ENCODE data around the gene KIF1A. TPM values are rescaled to one million over a fixed set of nuclear protein-coding genes. Genes with fewer than 3 reads are reported as not detected.

KIF1A gene
- total and polyA plus RNA-seq, 5 donors from 2014 or later: not detected

GRCh38 chr2:240732911-240733622 is 87.0 kb downstream of the KIF1A start:
- Histone ChIP-seq H3K27ac (ENCODE audit: insufficient read depth, low read length, poor library complexity, severe bottlenecking) (no peak overlapping the region), H3K4me3 (ENCODE audit: low read depth, low read length) (no peak overlapping the region), H3K4me1 (ENCODE audit: control insufficient read depth, insufficient read depth, low read length, poor library complexity, severe bottlenecking) (no peaks in the 10 kb centered on the region), H3K36me3 (ENCODE audit: control insufficient read depth, insufficient read depth, low read length) (no peaks in the 10 kb centered on the region), H3K27me3 (ENCODE audit: control insufficient read depth, insufficient read depth, low read length) (no peaks in the 10 kb centered on the region), H3K9me3 (ENCODE audit: control insufficient read depth in 2 of 2, low read length in 2 of 2) (no peaks in the 10 kb centered on the region)
- Mint-ChIP-seq H3K9me3 (no peaks in the 10 kb centered on the region), H3K27me3 (no peaks in the 10 kb centered on the region), H3K27ac (no peak overlapping the region), H3K36me3 (no peaks in the 10 kb centered on the region), H3K4me3 (no peak overlapping the region), H3K4me1 (peaks cover 0 to 2% (median 0%) of the 10 kb centered on the region in 4 donors)
- DNase-seq (no peak), ATAC-seq (ENCODE audit: low read depth in 2 of 2) (no peak)

GRCh38 chr2:240732184-240732583 is 87.8 kb downstream of the KIF1A start:
- H3K36me3 Mint-ChIP-seq: no peaks in the 10 kb centered on the region
- no peak overlapping the region for H3K27ac Mint-ChIP-seq
- H3K9me3 ChIP-seq (ENCODE audit: control insufficient read depth in 2 of 2, low read length in 2 of 2): no peaks in the 10 kb centered on the region
- DNase-seq: no peak
- H3K36me3 ChIP-seq (ENCODE audit: control insufficient read depth, insufficient read depth, low read length): no peaks in the 10 kb centered on the region
- no peaks in the 10 kb centered on the region for H3K9me3 Mint-ChIP-seq
- H3K27ac ChIP-seq (ENCODE audit: insufficient read depth, low read length, poor library complexity, severe bottlenecking): no peak overlapping the region
- H3K27me3 Mint-ChIP-seq: no peaks in the 10 kb centered on the region
- H3K4me1 Mint-ChIP-seq: peaks cover 0 to 2% (median 0%) of the 10 kb centered on the region in 4 donors
- no peak overlapping the region for H3K4me3 ChIP-seq (ENCODE audit: low read depth, low read length)
- H3K4me1 ChIP-seq (ENCODE audit: control insufficient read depth, insufficient read depth, low read length, poor library complexity, severe bottlenecking): no peaks in the 10 kb centered on the region
- H3K4me3 Mint-ChIP-seq: no peak overlapping the region
- ATAC-seq (ENCODE audit: low read depth in 2 of 2): no peak
- no peaks in the 10 kb centered on the region for H3K27me3 ChIP-seq (ENCODE audit: control insufficient read depth, insufficient read depth, low read length)

- Mint-ChIP-seq H3K4me3 (no peak overlapping the region), H3K4me1 (peaks cover 0 to 2% (median 0%) of the 10 kb centered on the region in 4 donors), H3K27me3 (no peaks in the 10 kb centered on the region), H3K36me3 (no peaks in the 10 kb centered on the region), H3K27ac (no peak overlapping the region), H3K9me3 (no peaks in the 10 kb centered on the region)
- ATAC-seq (ENCODE audit: low read depth in 2 of 2) (no peak), DNase-seq (no peak)
- H3K9me3 ChIP-seq (ENCODE audit: control insufficient read depth in 2 of 2, low read length in 2 of 2): no peaks in the 10 kb centered on the region
- no peaks in the 10 kb centered on the region for H3K36me3 ChIP-seq (ENCODE audit: control insufficient read depth, insufficient read depth, low read length)
- no peak overlapping the region for H3K4me3 ChIP-seq (ENCODE audit: low read depth, low read length)
- H3K27ac ChIP-seq (ENCODE audit: insufficient read depth, low read length, poor library complexity, severe bottlenecking): no peak overlapping the region
- H3K4me1 ChIP-seq (ENCODE audit: control insufficient read depth, insufficient read depth, low read length, poor library complexity, severe bottlenecking): no peaks in the 10 kb centered on the region
- no peaks in the 10 kb centered on the region for H3K27me3 ChIP-seq (ENCODE audit: control insufficient read depth, insufficient read depth, low read length)
Observed at GRCh38 chr2:240731178-240731545, 88.9 kb downstream of the KIF1A start.

- H3K36me3 Mint-ChIP-seq: no peaks in the 10 kb centered on the region
- no peak overlapping the region for H3K27ac Mint-ChIP-seq
- Histone ChIP-seq H3K27me3 (ENCODE audit: control insufficient read depth, insufficient read depth, low read length) (no peaks in the 10 kb centered on the region), H3K9me3 (ENCODE audit: control insufficient read depth in 2 of 2, low read length in 2 of 2) (no peaks in the 10 kb centered on the region), H3K27ac (ENCODE audit: insufficient read depth, low read length, poor library complexity, severe bottlenecking) (no peak overlapping the region), H3K36me3 (ENCODE audit: control insufficient read depth, insufficient read depth, low read length) (no peaks in the 10 kb centered on the region), H3K4me3 (ENCODE audit: low read depth, low read length) (no peak overlapping the region), H3K4me1 (ENCODE audit: control insufficient read depth, insufficient read depth, low read length, poor library complexity, severe bottlenecking) (no peaks in the 10 kb centered on the region)
- no peaks in the 10 kb centered on the region for H3K27me3 Mint-ChIP-seq
- no peak overlapping the region for H3K4me3 Mint-ChIP-seq
- ATAC-seq (ENCODE audit: low read depth in 2 of 2) (no peak), DNase-seq (no peak)
- H3K4me1 Mint-ChIP-seq: peaks cover 0 to 2% (median 0%) of the 10 kb centered on the region in 4 donors
- H3K9me3 Mint-ChIP-seq: no peaks in the 10 kb centered on the region
Observed at GRCh38 chr2:240730501-240731177, 89.4 kb downstream of the KIF1A start.

- H3K4me1 ChIP-seq (ENCODE audit: control insufficient read depth, insufficient read depth, low read length, poor library complexity, severe bottlenecking): no peaks in the 10 kb centered on the region
Observed at GRCh38 chr2:240728827-240729226, 91.2 kb downstream of the KIF1A start.

GRCh38 chr2:240728361-240728760 is 91.7 kb downstream of the KIF1A start:
- ATAC-seq (ENCODE audit: low read depth in 2 of 2) (no peak), DNase-seq (no peak)
- H3K27ac ChIP-seq (ENCODE audit: insufficient read depth, low read length, poor library complexity, severe bottlenecking): no peak overlapping the region
- H3K27me3 ChIP-seq (ENCODE audit: control insufficient read depth, insufficient read depth, low read length): no peaks in the 10 kb centered on the region
- no peaks in the 10 kb centered on the region for H3K4me1 Mint-ChIP-seq
- no peaks in the 10 kb centered on the region for H3K9me3 Mint-ChIP-seq
- no peaks in the 10 kb centered on the region for H3K36me3 ChIP-seq (ENCODE audit: control insufficient read depth, insufficient read depth, low read length)
- H3K27ac Mint-ChIP-seq: no peak overlapping the region
- H3K4me3 Mint-ChIP-seq: no peak overlapping the region
- H3K4me3 ChIP-seq (ENCODE audit: low read depth, low read length): no peak overlapping the region
- no peaks in the 10 kb centered on the region for H3K36me3 Mint-ChIP-seq
- no peaks in the 10 kb centered on the region for H3K4me1 ChIP-seq (ENCODE audit: control insufficient read depth, insufficient read depth, low read length, poor library complexity, severe bottlenecking)
- H3K9me3 ChIP-seq (ENCODE audit: control insufficient read depth in 2 of 2, low read length in 2 of 2): no peaks in the 10 kb centered on the region
- H3K27me3 Mint-ChIP-seq: no peaks in the 10 kb centered on the region

More at GRCh38 chr2:240728827-240729226, 91.2 kb downstream of the KIF1A start:
- H3K9me3 Mint-ChIP-seq: no peaks in the 10 kb centered on the region
- H3K27ac ChIP-seq (ENCODE audit: insufficient read depth, low read length, poor library complexity, severe bottlenecking): no peak overlapping the region
- no peaks in the 10 kb centered on the region for H3K27me3 ChIP-seq (ENCODE audit: control insufficient read depth, insufficient read depth, low read length)
- H3K4me3 Mint-ChIP-seq: no peak overlapping the region
- no peaks in the 10 kb centered on the region for H3K36me3 Mint-ChIP-seq
- H3K4me1 Mint-ChIP-seq: peaks cover 0 to 2% (median 0%) of the 10 kb centered on the region in 4 donors
- no peaks in the 10 kb centered on the region for H3K36me3 ChIP-seq (ENCODE audit: control insufficient read depth, insufficient read depth, low read length)
- H3K27ac Mint-ChIP-seq: peak overlapping the region in 1 of 3 donors; percentile 20
- H3K27me3 Mint-ChIP-seq: no peaks in the 10 kb centered on the region
- DNase-seq (no peak), ATAC-seq (ENCODE audit: low read depth in 2 of 2) (no peak)
- no peak overlapping the region for H3K4me3 ChIP-seq (ENCODE audit: low read depth, low read length)
- no peaks in the 10 kb centered on the region for H3K9me3 ChIP-seq (ENCODE audit: control insufficient read depth in 2 of 2, low read length in 2 of 2)

GRCh38 chr2:240727913-240728312 is 92.1 kb downstream of the KIF1A start:
- H3K4me1 ChIP-seq (ENCODE audit: control insufficient read depth, insufficient read depth, low read length, poor library complexity, severe bottlenecking): no peaks in the 10 kb centered on the region
- no peak overlapping the region for H3K27ac ChIP-seq (ENCODE audit: insufficient read depth, low read length, poor library complexity, severe bottlenecking)
- no peak for DNase-seq
- Mint-ChIP-seq H3K9me3 (no peaks in the 10 kb centered on the region), H3K27me3 (no peaks in the 10 kb centered on the region), H3K36me3 (no peaks in the 10 kb centered on the region), H3K27ac (no peak overlapping the region), H3K4me1 (no peaks in the 10 kb centered on the region), H3K4me3 (no peak overlapping the region)
- no peaks in the 10 kb centered on the region for H3K27me3 ChIP-seq (ENCODE audit: control insufficient read depth, insufficient read depth, low read length)
- ATAC-seq (ENCODE audit: low read depth in 2 of 2): no peak
- H3K9me3 ChIP-seq (ENCODE audit: control insufficient read depth in 2 of 2, low read length in 2 of 2): no peaks in the 10 kb centered on the region
- no peak overlapping the region for H3K4me3 ChIP-seq (ENCODE audit: low read depth, low read length)
- no peaks in the 10 kb centered on the region for H3K36me3 ChIP-seq (ENCODE audit: control insufficient read depth, insufficient read depth, low read length)

GRCh38 chr2:240727439-240727838 is 92.6 kb downstream of the KIF1A start:
- no peaks in the 10 kb centered on the region for H3K27me3 ChIP-seq (ENCODE audit: control insufficient read depth, insufficient read depth, low read length)
- Mint-ChIP-seq H3K36me3 (no peaks in the 10 kb centered on the region), H3K9me3 (no peaks in the 10 kb centered on the region), H3K4me1 (no peaks in the 10 kb centered on the region), H3K27ac (no peak overlapping the region), H3K4me3 (no peak overlapping the region), H3K27me3 (no peaks in the 10 kb centered on the region)
- H3K9me3 ChIP-seq (ENCODE audit: control insufficient read depth in 2 of 2, low read length in 2 of 2): no peaks in the 10 kb centered on the region
- H3K4me3 ChIP-seq (ENCODE audit: low read depth, low read length): no peak overlapping the region
- ATAC-seq (ENCODE audit: low read depth in 2 of 2) (no peak), DNase-seq (no peak)
- H3K27ac ChIP-seq (ENCODE audit: insufficient read depth, low read length, poor library complexity, severe bottlenecking): no peak overlapping the region
- no peaks in the 10 kb centered on the region for H3K36me3 ChIP-seq (ENCODE audit: control insufficient read depth, insufficient read depth, low read length)
- no peaks in the 10 kb centered on the region for H3K4me1 ChIP-seq (ENCODE audit: control insufficient read depth, insufficient read depth, low read length, poor library complexity, severe bottlenecking)

Data from CD4-positive, CD25-positive, alpha-beta regulatory T cell (primary cell).